HG03108 (cell line): ENCODE data around the gene KAZN.

Experiments used
- ATAC-seq: cut with Tn5 transposase; IDR thresholded peaks from one replicate; pipeline ENCODE4 v1.9.1; 2021; ENCODE audit warnings: moderate library complexity; ENCODE audit not compliant: unreplicated experiment

Gene KAZN

DNA sequence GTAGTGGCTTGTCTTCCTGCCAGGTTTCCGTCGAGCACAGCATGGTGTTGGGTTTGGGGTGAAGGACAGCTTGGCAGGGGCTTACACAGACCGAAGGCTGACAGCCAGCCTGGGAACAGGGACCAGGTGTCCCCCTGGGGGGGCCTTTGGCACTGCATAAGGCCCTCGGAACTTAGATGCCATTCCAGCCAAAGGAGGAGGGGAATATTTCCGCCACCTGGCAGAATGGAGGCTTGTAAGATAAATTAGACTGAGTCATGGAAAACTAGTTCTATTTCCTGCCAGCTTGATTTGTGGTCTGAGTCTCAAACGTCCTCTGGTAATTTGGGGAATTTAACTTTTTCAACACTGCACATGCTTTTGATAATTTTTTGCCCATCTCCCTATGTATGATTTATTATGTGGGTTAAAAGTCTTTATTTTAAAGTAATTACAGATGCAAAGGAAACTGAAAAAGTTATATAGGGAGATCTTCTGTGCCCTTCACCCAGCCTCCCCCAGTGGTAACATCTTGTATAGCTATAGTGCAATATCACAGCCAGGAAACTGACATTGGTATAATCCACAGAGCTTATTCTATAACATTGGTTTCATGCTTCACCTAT lies 543.6 kb downstream of the KAZN start:
- ATAC-seq = no peak

DNA sequence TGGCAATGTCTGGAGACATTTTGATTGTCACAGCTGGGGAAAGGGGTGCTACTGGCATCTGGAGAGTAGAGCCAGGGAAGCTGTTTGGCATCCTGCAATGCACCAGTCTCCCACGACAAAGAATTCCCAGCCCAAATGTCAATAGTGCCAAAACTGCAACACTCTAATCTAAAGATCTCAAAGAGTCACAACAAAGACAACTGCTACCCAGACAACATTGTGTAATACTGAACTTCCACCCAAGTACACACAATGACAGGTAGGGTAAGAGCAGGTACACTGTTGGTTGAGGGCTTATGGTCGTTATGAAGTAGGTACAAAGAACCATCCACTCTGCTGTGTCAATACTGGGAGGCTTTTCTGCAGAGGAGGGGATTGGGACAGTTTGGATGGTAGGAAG lies 546.8 kb downstream of the KAZN start:
- no peak for ATAC-seq

DNA sequence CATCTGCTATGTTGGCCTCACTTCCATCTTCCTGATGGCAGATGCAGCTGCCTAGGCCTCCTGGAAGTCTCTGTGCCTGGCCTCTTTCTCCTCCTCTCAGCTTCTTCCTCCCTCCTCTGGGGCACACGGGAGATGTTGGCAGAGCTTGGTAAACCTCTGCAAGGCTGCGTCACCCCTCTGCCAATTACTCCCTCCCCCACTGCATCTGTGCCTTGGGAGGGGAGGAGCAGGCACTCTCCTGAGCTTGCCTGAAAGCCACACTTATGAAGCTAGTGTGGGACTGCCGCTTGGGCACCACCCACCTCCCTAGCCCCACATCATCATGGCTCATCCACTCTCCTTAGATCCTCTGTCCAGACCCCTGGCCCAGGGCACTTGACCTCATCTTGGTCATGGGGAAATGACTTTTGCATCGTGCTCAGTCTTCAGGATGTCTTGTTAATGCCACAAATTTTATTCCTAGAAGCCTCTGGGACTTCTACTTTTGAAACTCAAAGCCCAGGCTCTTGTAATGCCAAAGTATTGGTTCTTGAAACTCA lies 547.7 kb downstream of the KAZN start:
- no peak for ATAC-seq

DNA sequence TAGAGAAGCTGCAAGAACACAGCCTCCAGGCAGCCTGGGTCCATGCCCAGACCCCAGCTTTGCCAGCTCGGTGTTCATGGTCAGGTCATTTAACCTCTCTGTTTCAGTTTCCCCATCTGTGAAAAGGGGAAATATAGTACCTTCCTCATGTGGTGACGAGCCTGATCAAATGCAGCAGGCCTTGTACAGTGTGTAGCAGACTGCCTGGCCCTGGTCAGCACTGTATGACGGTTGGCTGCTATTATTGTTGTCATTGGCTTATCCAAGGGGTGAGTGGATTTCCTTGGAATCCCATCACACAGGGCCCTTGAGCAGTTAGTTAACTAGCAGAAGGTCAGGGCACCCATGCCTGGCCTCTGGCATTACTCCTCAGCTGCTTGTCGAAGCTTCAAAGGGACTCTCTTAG lies 548.5 kb downstream of the KAZN start:
- no peak for ATAC-seq

DNA sequence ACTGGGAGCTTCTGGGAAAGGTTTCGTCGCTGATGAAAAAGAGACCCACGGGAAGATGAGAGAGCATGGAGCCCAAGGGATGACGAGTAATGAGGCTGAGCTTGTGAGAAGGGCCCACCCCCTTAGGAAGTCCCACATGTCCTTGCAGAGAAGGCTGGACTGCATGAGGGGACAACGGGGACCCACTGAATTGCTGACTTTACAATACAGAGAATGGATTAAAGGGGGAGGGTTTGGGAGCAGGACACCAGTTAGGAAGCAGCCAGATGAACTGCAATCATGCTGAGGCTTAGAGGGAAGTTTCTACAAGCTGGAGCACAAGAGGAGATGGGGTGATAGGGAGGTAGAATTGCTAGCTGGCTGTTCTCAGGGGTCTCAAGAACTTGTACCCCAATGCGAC lies 549.5 kb downstream of the KAZN start:
- ATAC-seq = no peak

DNA sequence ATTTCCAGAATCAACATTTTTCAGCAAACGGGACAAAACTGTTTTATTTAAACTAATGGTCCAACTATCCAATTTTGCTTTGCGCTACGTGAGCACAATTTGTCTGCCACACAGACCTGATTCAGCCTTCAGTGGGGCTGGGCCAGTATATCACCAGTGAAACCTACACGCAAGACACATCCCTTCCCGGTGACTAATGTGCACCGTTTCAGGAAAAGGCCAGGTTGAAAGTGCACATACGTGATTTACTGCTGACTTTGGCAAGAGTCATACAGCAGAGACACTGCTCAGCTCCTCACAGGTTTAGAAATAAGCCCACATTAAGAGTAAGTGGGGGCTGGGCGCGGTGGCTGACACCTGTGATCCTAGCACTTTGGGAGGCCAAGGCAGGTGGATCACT lies 550.0 kb downstream of the KAZN start:
- ATAC-seq = no peak

DNA sequence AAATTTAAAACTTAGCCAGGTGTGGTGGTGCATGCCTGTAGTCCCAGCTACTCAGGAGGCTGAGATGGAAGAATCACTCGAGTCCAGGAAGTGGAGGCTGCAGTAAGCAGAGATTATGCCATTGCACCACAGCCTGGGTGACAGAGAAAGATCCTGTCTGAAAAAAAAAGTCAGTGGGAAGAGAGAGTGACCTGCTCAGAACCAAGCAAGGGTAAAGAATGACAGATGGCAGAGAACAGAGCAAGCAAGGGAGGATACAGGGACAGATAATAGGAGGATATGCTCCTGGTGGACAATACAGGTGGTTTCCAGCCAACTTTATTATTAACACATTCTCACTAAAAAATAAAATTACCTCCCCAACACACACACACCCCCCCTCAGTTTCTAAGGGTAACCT lies 550.5 kb downstream of the KAZN start:
- no peak for ATAC-seq

DNA sequence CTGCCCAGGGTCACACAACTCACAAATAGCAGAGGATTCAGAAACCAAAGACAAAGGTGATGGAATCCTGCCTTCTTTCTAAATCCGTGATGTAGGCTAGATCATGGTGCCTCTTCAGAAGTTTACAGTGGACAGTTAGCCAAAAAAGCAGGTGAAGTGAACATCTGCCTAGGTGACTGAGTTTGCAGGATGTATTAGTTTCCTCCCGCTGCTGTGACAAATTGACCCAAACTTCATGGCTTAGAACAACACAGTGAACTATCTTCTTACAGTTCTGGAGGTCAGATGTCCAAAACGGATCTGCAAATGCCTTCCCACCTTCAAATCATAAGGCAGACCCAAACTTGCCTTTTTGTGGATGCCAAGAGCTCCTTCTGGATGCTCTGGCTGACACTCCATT lies 551.9 kb downstream of the KAZN start:
- no peak for ATAC-seq

DNA sequence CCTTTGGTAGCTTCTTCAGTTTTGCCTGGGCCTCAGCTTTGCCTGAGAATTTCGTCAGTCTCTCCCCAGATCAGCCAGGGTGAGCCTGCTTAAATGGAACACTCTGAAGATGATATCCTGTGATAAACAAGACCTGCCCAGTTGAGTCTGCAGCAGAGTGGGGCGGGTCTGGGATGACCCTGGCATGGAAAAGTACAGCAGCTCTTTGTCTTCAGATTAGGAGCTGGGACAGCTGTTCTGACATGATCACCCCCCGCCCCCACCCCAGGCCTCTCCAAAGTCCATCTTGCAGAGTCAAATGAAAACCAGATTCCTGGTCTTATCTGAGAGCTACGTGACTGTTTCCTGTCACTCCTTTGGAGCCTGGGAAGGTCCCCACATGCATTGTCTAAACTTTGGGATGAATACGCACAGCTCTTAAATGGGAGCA lies 552.9 kb downstream of the KAZN start:
- ATAC-seq = no peak

DNA sequence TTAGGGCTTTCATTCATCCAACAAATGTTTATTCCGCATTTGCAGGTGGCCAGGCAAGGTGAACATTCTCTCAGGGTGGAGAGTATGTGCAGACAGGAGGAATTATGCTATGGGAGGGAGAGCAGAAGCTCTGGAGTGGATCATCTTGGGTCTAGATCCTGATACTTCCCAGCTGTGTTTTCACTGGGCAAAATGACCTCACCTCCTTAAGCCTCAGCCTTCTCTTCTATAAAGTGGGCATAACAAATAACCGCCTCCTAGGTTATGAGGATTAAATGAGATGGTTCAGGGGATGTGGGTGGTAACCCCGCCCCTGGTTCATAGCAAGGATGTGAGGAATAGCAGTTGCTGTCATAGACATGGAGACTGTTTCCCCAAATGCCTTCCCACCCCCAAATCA lies 553.4 kb downstream of the KAZN start:
- no peak for ATAC-seq

DNA sequence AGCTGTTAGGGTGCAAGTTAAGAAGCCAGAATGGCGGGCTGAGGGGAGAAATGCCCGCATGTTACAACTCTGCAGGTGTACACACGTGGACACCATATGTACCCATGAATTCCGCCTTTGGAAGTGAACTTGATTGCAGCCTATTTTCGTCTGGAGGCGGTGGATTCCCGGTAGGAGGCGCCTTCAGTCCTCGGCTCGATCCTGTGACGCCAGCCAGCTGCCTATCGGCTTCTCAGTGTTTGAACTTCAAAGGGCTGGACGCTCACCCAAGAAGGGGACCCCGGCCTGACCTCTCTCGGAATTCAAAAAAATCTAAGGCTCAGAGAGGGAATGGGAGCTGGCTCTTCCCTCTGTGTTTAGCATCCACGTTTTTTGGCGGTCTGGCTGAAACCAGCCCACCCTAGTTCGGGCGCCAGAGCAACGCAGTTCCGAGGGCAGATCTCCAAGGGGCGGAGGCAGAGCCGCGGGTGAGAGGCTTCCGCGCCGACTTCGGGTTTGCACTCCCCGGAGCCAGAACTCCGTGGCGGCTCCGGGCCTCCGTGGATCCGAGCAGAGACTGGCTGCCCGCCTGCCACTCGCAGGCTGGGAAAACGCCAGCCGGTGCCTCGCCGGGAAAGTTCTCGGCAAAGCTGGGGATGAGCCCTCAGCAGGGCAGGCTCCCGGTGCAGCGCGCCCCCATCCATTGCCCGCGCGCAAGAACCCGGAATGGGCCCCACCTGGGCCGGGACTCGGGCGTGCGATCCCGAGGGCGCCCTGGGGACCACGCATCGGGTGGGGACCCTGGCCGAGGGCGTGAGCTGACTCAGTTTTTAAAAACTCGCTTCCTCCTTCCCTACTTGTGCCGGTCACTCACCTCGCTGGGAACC lies 554.1 kb downstream of the KAZN start:
- no peak for ATAC-seq

DNA sequence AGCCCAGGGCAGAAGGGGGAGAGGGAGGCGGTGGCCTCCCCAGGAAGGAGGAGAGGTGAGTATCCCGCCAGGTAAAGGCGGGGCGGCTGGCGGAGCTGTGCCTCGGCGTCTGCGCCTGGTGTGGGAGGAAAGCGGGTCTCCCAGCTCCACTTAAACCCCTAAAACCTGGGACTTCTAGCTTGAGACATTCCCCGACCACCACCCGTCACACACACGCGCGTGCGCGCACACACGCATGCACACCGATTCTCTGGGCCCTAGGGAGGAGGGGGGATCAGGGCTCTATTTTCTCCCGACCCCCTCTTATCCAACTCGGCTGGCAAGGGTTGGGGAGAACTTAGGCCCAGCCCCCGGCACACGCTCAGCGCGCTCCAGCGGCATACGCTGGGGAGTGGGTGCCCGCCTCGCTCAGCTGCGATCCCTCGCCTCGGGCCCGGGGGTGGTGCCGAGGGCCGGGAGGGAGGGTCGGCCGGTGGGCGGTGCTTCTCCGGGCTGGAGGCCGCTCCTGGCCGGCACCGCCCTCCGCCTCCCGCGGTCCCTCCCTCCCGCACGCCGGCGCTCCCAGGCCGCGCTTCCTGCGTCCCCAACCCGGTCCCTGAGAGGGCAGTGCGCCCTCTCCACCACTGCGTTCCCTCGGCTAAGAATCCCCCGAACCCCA lies 554.8 kb downstream of the KAZN start, which contains the start of gene TMEM51:
Gene TMEM51 (plus strand): TSS at position 564 of the 658 bp plus-strand sequence. CDS start 61,341 bp downstream, outside the sequence.
- no peak for ATAC-seq

DNA sequence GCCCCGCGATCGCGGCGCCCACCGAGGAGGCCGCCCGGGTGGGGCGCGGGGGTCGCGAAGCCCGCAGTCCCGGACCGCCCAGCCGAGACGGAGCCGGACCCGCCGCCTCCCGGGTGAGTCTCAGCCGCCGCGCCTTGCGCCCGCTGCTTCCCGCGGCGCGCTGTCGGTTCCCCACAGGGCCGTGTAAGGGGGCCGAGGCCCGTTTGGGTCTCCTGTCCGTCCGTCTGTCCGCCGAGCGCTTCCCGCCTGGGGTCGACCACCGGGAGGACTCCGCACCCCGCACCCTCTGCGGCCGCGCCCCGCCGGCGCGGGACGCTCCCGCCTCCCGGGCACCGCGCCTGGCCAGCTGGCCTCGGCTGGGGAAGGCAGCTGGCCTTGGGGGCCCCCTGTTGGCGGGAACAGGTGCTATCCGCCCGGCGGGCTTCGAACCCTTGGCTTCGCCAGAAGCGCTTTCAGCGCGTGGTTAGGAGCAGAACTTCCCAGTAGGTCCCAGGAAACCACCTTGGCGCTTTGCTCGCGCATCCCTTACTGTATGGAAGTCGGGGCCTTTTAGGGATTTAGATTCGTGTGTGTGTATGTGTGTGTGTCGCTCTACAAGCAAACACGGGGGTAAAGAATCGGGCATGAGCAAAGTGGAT lies 555.5 kb downstream of the KAZN start:
- ATAC-seq = no peak

DNA sequence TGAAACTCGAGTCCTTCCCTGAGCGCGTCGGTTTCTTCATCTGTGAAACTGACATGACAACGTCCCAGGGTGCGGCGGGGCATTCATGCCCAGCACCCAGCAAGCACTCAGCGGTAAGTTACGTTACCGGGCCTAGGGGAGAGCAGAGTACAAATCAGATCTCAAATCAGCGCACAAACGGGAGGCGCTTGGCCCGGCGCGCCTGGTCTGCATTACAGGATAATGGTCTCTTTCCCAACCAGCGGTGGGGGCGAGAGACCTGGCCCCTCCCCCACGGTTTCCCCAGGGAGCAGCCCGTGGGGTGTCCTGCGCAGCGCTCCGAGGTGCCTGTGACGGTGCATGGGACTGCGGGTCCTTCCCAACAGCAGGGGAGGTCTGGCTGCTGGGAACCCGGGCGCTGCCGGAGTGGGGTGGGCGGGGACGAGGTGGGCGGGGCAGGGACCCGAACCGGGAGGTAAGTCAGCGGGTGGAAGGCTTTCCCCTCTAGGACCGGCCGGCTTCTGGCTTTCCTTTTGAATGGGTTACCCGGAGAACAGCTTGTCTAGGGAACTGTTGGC lies 556.1 kb downstream of the KAZN start:
- ATAC-seq = no peak

DNA sequence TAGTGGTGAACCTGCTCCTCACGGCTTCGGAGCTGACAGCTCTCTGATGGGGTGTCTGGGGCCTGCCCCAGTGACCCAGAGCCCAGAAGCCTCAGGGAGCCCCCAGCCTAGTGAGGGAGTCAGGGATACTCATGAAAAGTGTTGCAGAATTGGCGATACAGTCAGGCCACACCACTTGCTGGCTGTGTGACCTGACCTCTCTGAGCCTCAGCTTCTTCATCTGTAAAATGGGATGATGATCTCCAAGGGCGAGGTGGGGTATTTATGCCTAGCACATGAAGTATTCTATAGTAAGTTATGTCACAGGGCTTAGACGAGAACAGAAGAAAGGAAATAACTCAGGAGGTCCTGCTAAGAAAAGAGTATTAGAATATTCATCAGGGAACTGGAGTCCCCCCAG lies 556.7 kb downstream of the KAZN start:
- no peak for ATAC-seq

DNA sequence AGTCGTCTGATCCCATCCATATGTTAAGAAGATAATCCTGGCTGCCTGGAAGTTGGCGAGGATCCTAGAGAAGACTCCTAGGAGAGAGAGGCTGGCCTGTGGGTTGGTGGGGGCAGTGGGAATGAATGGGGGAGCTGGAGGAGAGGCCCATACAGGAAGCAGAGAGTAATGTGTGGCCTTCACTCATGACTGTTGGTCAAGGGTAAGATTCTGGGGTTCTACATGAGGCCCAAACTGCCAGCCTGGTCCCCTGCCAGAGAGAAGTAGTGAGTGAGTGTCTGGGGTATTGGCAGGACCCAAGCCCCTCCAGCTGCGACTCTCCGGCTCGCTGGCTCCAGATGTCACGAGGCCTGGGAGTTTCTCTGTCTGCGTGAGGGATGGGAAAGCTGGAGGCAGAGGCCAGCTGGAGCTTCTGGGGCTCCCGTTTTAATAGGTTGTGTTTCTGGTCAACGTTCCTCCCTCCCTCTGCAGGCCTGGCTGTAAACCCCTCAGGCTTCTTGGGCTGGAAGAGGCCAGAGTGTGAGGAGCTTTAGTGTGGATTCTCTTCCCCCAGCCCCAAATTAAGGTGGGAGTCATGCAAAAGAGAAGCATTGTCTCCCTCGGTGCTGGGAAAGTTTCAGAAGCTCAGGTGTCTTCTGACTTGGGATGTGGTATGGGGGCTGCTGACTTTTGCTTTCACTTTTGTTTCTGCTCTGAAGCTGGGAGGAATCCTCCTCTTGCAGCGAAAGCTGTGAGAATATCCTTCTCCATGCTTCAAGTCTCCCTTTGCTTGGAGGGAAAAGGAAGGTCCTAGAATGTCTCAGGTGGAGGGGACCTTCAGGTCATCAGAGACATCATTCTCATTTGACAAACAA lies 557.6 kb downstream of the KAZN start:
- ATAC-seq = no peak

DNA sequence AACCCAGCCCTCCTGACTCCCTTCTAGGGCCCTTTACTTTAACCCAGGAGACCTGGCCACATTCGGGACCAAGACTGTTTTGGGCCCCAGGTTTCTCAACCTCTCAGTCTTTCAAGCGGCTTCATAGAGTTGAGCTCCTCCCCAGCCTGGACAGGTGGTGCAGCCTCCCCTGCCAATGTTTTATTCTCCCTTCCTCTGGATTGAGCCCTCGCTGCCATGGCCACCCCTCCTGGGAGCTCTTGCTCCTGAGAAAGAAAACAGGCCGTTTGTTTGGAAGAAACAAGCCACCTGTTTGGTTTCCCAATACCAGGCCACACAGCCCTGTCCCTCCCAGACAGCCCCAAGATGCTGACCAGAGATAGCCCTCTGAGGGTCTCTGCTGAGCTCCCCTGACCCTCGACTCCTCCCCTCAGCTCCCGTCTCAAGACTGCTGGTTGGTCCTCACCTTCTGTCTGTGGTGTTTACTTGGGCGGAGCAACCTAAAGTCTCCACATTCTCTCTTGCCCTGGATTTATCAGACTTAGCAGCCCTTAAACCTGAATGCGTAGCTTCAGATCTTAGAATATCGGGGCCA lies 558.4 kb downstream of the KAZN start:
- no peak for ATAC-seq

DNA sequence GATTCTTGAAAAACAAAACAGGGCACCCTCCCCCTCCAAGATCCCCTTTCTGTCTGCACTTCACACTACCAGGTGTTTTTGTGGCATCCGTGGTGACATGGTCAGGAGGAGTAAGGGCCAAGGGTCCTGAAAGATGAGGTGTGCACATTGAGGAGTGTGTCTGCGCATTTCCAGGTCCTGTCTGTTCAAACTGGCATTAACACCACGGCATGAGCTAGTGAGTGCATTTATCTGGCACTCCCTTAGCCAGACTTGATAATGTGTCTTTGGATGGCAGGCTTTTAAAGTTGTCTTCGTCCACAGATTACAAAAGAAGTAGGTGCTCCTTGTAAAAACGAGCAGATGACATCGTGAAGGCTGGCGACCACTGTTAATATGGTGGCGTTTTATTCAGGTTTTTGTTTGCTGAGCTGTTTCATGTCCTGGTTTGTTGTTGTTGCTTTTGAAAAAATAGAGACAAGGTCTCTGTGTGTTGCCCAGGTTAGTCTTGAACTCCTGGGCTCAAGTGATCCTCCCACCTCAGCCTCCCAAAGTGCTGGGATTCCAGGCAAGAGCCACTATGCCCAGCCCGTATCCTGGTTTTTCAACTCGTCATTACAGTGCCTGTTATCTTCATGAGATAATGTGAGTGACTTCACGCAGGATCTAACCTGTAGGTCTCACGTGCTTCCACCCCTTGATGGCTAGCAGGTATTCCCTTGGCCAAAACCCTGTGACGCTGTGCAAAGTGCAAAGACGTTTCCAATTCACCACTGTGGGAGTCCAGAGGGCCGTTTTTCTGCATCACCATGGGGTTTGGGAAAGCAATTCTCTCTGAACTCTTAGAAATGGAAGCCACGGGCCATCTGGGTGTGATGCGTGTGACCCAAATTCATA lies 559.3 kb downstream of the KAZN start:
- no peak for ATAC-seq
